NCI-H146 treated with DMSO at 0.1 percent for 48 hours (cell line): ENCODE data around the gene KRT82.
"Not testable (repeated sequence)": the region's sequence is repeated elsewhere in the genome, so short reads cannot be mapped to it uniquely, and the experiment has no call there.

Experiments
- DNase-seq: peaks from one replicate; lab custom pipeline; 2025; ENCODE audit not compliant: unreplicated experiment; lab: John Stamatoyannopoulos, UW

KRT82 gene

GRCh38 chr12:52347551-52348510, 58.3 kb downstream of the KRT82 start:
- no peak for DNase-seq

- DNase-seq: no peak
These were observed 59.1 kb downstream of the KRT82 start for GRCh38 chr12:52347016-52347415.

- DNase-seq: no peak
These were observed 59.5 kb downstream of the KRT82 start for GRCh38 chr12:52346593-52346992.

GRCh38 chr12:52345041-52345440, 61.1 kb downstream of the KRT82 start:
- not testable (repeated sequence) for DNase-seq

- DNase-seq: no peak
These were observed 62.0 kb downstream of the KRT82 start for GRCh38 chr12:52344111-52344510.
